IPS-15b (cell line): ENCODE data around the gene RAPGEF6.
"Not testable (repeated sequence)": the region's sequence is repeated elsewhere in the genome, so short reads cannot be mapped to it uniquely, and the experiment has no call there.

Experiments used
- H3K27me3 ChIP-seq: one replicate; pipeline ENCODE4 v1.6.1; 2013; ENCODE audit warnings: low read length; ENCODE audit not compliant: control insufficient read depth, insufficient read depth
- H3K36me3 ChIP-seq: one replicate; pipeline ENCODE4 v1.6.1; 2013; ENCODE audit warnings: low read length; ENCODE audit not compliant: control insufficient read depth, insufficient read depth
- H3K4me1 ChIP-seq: one replicate; pipeline ENCODE4 v1.6.1; 2013; ENCODE audit warnings: mild to moderate bottlenecking, low read length; ENCODE audit not compliant: control insufficient read depth, insufficient read depth
- H3K4me3 ChIP-seq: one replicate; pipeline ENCODE4 v1.5.1; 2013; ENCODE audit warnings: low read depth, low read length
- H3K9ac ChIP-seq: one replicate; pipeline ENCODE4 v1.6.1; 2013; ENCODE audit warnings: low read depth, mild to moderate bottlenecking, low read length
- H3K9me3 ChIP-seq: one replicate; pipeline ENCODE4 v1.6.1; 2013; ENCODE audit warnings: mild to moderate bottlenecking, low read length; ENCODE audit not compliant: control insufficient read depth, insufficient read depth

The RAPGEF6 gene

GRCh38 chr5:131386124-131386523 is 248.9 kb downstream of the RAPGEF6 start:
- H3K9me3 ChIP-seq = no peaks in the 10 kb centered on the region
- no peak overlapping the region for H3K9ac ChIP-seq
- H3K27me3 ChIP-seq = no peaks in the 10 kb centered on the region
- H3K4me1 ChIP-seq = peaks cover 2% of the 10 kb centered on the region
- no peak overlapping the region for H3K4me3 ChIP-seq
- no peaks in the 10 kb centered on the region for H3K36me3 ChIP-seq

- Histone ChIP-seq H3K9ac (no peak overlapping the region), H3K4me3 (no peak overlapping the region), H3K27me3 (no peaks in the 10 kb centered on the region), H3K4me1 (peaks cover 2% of the 10 kb centered on the region), H3K36me3 (no peaks in the 10 kb centered on the region), H3K9me3 (no peaks in the 10 kb centered on the region)
Observed at GRCh38 chr5:131384616-131385214, 250.3 kb downstream of the RAPGEF6 start.

- no peaks in the 10 kb centered on the region for H3K36me3 ChIP-seq
Observed at GRCh38 chr5:131384173-131384572, 250.9 kb downstream of the RAPGEF6 start.

GRCh38 chr5:131382407-131383395 is 252.3 kb downstream of the RAPGEF6 start:
- no peaks in the 10 kb centered on the region for H3K9me3 ChIP-seq
- no peaks in the 10 kb centered on the region for H3K36me3 ChIP-seq
- no peaks in the 10 kb centered on the region for H3K27me3 ChIP-seq
- no peak overlapping the region for H3K9ac ChIP-seq
- H3K4me3 ChIP-seq = no peak overlapping the region
- peaks cover 2% of the 10 kb centered on the region for H3K4me1 ChIP-seq

More at GRCh38 chr5:131384173-131384572, 250.9 kb downstream of the RAPGEF6 start:
- no peaks in the 10 kb centered on the region for H3K27me3 ChIP-seq
- H3K4me1 ChIP-seq = peaks cover 2% of the 10 kb centered on the region
- no peak overlapping the region for H3K4me3 ChIP-seq
- no peak overlapping the region for H3K9ac ChIP-seq
- H3K9me3 ChIP-seq = no peaks in the 10 kb centered on the region

GRCh38 chr5:131381777-131382176 is 253.3 kb downstream of the RAPGEF6 start:
- Histone ChIP-seq H3K4me3 (no peak overlapping the region), H3K9ac (no peak overlapping the region), H3K4me1 (peaks cover 2% of the 10 kb centered on the region)

GRCh38 chr5:131381021-131381420 is 254.0 kb downstream of the RAPGEF6 start:
- Histone ChIP-seq H3K27me3 (no peaks in the 10 kb centered on the region), H3K4me3 (no peak overlapping the region), H3K36me3 (no peaks in the 10 kb centered on the region), H3K9ac (no peak overlapping the region), H3K9me3 (no peaks in the 10 kb centered on the region), H3K4me1 (no peaks in the 10 kb centered on the region)

More at GRCh38 chr5:131381777-131382176, 253.3 kb downstream of the RAPGEF6 start:
- no peaks in the 10 kb centered on the region for H3K9me3 ChIP-seq
- H3K27me3 ChIP-seq = no peaks in the 10 kb centered on the region
- H3K36me3 ChIP-seq = no peaks in the 10 kb centered on the region

- not testable (repeated sequence) for H3K9ac ChIP-seq
Observed at GRCh38 chr5:131380238-131380637, 254.8 kb downstream of the RAPGEF6 start.

GRCh38 chr5:131379723-131380122 is 255.3 kb downstream of the RAPGEF6 start:
- Histone ChIP-seq H3K9me3 (no peaks in the 10 kb centered on the region), H3K27me3 (no peaks in the 10 kb centered on the region), H3K36me3 (no peaks in the 10 kb centered on the region), H3K4me3 (no peak overlapping the region), H3K4me1 (no peaks in the 10 kb centered on the region), H3K9ac (no peak overlapping the region)

More at GRCh38 chr5:131380238-131380637, 254.8 kb downstream of the RAPGEF6 start:
- H3K27me3 ChIP-seq, H3K4me3 ChIP-seq, H3K36me3 ChIP-seq, H3K4me1 ChIP-seq, H3K9me3 ChIP-seq: not testable (repeated sequence)

- Histone ChIP-seq H3K9ac (no peak overlapping the region), H3K4me1 (no peaks in the 10 kb centered on the region), H3K4me3 (no peak overlapping the region), H3K9me3 (no peaks in the 10 kb centered on the region), H3K36me3 (no peaks in the 10 kb centered on the region), H3K27me3 (no peaks in the 10 kb centered on the region)
Observed at GRCh38 chr5:131378721-131379541, 256.1 kb downstream of the RAPGEF6 start.

GRCh38 chr5:131377785-131378325 is 257.2 kb downstream of the RAPGEF6 start:
- H3K27me3 ChIP-seq = no peaks in the 10 kb centered on the region
- H3K9me3 ChIP-seq = no peaks in the 10 kb centered on the region
- H3K4me3 ChIP-seq = no peak overlapping the region
- H3K36me3 ChIP-seq = no peaks in the 10 kb centered on the region
- H3K4me1 ChIP-seq = no peaks in the 10 kb centered on the region
- H3K9ac ChIP-seq = no peak overlapping the region

- Histone ChIP-seq H3K4me1 (no peaks in the 10 kb centered on the region), H3K4me3 (no peak overlapping the region), H3K27me3 (no peaks in the 10 kb centered on the region), H3K9me3 (no peaks in the 10 kb centered on the region), H3K36me3 (no peaks in the 10 kb centered on the region), H3K9ac (no peak overlapping the region)
Observed at GRCh38 chr5:131377346-131377745, 257.7 kb downstream of the RAPGEF6 start.
